WTC11 (cell line): ENCODE measurements around the gene COA8. TPM values are rescaled to one million over a fixed set of nuclear protein-coding genes. Genes with fewer than 3 reads are reported as not detected.

ENCODE experiments used
- ATAC-seq: fragments of 200-7000 bp; cut with Tn5 transposase; 2 replicates; pipeline ENCODE4 v1.10.0; 2021; ENCODE audit warnings: mild to moderate bottlenecking, moderate library complexity
- CTCF ChIA-PET: fragments of 300-600 bp; sonication (Branson Sonifier 250); formaldehyde crosslinking; loops from one replicate; lab custom pipeline; 2021; ENCODE audit warnings: antibody characterized with exemption; lab: Charles Lee
- POLR2A ChIA-PET: fragments of 350-600 bp; sonication (Branson Sonifier 250); formaldehyde crosslinking; loops from one replicate; lab custom pipeline; 2021; ENCODE audit warnings: antibody characterized with exemption; lab: Charles Lee
- DNase-seq: peaks from one replicate; pipeline ENCODE4 v3.0.0; 2021; ENCODE audit warnings: low spot score
- H3K27ac Mint-ChIP-seq: 2 replicates; pipeline ENCODE4 v1.8.0; 2021; ENCODE audit warnings: mixed read lengths
- H3K27me3 Mint-ChIP-seq: 2 replicates; pipeline ENCODE4 v1.8.0; 2021; ENCODE audit warnings: low read depth, mild to moderate bottlenecking, moderate library complexity, mixed read lengths
- H3K36me3 Mint-ChIP-seq: 2 replicates; pipeline ENCODE4 v1.8.0; 2021; ENCODE audit warnings: mixed read lengths
- H3K4me1 Mint-ChIP-seq: 2 replicates; pipeline ENCODE4 v1.8.0; 2022; ENCODE audit warnings: mixed read lengths
- H3K4me3 Mint-ChIP-seq: 2 replicates; pipeline ENCODE4 v1.8.0; 2021; ENCODE audit warnings: mild to moderate bottlenecking, moderate library complexity, mixed read lengths
- H3K9me3 Mint-ChIP-seq: 2 replicates; pipeline ENCODE4 v1.8.0; 2021; ENCODE audit warnings: mixed read lengths
- AFF4 ChIP-seq: sonication (generic); formaldehyde crosslinking; IDR thresholded peaks from 2 replicates; pipeline ENCODE4 v1.8.1; 2023; ENCODE audit warnings: mild to moderate bottlenecking, missing genetic modification reagents, borderline replicate concordance
- ELF4 ChIP-seq: sonication (generic); formaldehyde crosslinking; IDR thresholded peaks from 2 replicates; pipeline ENCODE4 v1.8.1; 2022; ENCODE audit warnings: low read depth, mild to moderate bottlenecking, moderate library complexity, missing genetic modification reagents
- FOXK1 ChIP-seq: sonication (generic); formaldehyde crosslinking; IDR thresholded peaks from 2 replicates; pipeline ENCODE4 v1.8.0; 2022; ENCODE audit warnings: mild to moderate bottlenecking, moderate library complexity, missing genetic modification reagents
- GABPB1 ChIP-seq: sonication (generic); formaldehyde crosslinking; IDR thresholded peaks from 2 replicates; pipeline ENCODE4 v1.8.1; 2023; ENCODE audit warnings: mild to moderate bottlenecking, missing genetic modification reagents
- HMGXB4 ChIP-seq: sonication (generic); formaldehyde crosslinking; IDR thresholded peaks from 2 replicates; pipeline ENCODE4 v1.8.1; 2023; ENCODE audit warnings: mild to moderate bottlenecking, moderate library complexity, missing genetic modification reagents
- NR1H2 ChIP-seq: sonication (generic); formaldehyde crosslinking; IDR thresholded peaks from 2 replicates; pipeline ENCODE4 v1.9.0; 2021; ENCODE audit warnings: mild to moderate bottlenecking, moderate library complexity, missing genetic modification reagents
- ZBTB43 ChIP-seq: sonication (generic); formaldehyde crosslinking; IDR thresholded peaks from 2 replicates; pipeline ENCODE4 v1.8.1; 2023; ENCODE audit warnings: mild to moderate bottlenecking, missing genetic modification reagents
- ZNF138 ChIP-seq: sonication (generic); formaldehyde crosslinking; conservative IDR thresholded peaks from 2 replicates; pipeline ENCODE4 v1.8.1; 2022; ENCODE audit warnings: mild to moderate bottlenecking, moderate library complexity, missing genetic modification reagents
- ZNF232 ChIP-seq: sonication (generic); formaldehyde crosslinking; IDR thresholded peaks from 2 replicates; pipeline ENCODE4 v1.8.0; 2022; ENCODE audit warnings: mild to moderate bottlenecking, missing genetic modification reagents
- ZNF396 ChIP-seq: fragments of 250-450 bp; sonication (Bioruptor Pico); IDR thresholded peaks from 2 replicates; pipeline ENCODE4 v1.8.0; 2021; ENCODE audit warnings: mild to moderate bottlenecking, moderate library complexity, borderline replicate concordance
- ZNF423 ChIP-seq: fragments of 250-450 bp; sonication (Bioruptor Pico); IDR thresholded peaks from 2 replicates; pipeline ENCODE4 v2.1.2; 2022; ENCODE audit warnings: mild to moderate bottlenecking, moderate library complexity
- ZSCAN18 ChIP-seq: fragments of 250-450 bp; sonication (Bioruptor Pico); IDR thresholded peaks from 2 replicates; pipeline ENCODE4 v2.1.2; 2022; ENCODE audit warnings: mild to moderate bottlenecking, moderate library complexity
- total RNA-seq: library from RNA; stranded (reverse); gene quantifications from 3 replicates; pipeline ENCODE4 v1.2.3, GENCODE V29; 2021

COA8 gene
- total RNA-seq, 1 experiment from 2014 or later, result 36.4 TPM

GRCh38 chr14:103516426-103517173 is 46.2 kb upstream of the COA8 start:
- ChIA-PET CTCF (interaction anchor here (0.6 to 12.2 kb wide), 3 partner anchors 16 to 595 kb away, joined by 3 to 455 read pairs (median 3); no protein-coding TSS in a partner anchor), POLR2A (interaction anchor here (8.3 kb wide), 1 partner anchor 25 kb away, joined by 65 read pairs; no protein-coding TSS in a partner anchor)
- peak overlapping the region; percentile 16 for H3K27ac Mint-ChIP-seq
- TF ChIP-seq HMGXB4 (CRISPR knock-in tag), result no peak
- no peak for TF ChIP-seq ZNF138 (CRISPR knock-in tag)
- DNase-seq, result no peak
- H3K4me3 Mint-ChIP-seq, result no peak overlapping the region
- H3K4me1 Mint-ChIP-seq, result peaks cover 18% of the 10 kb centered on the region
- ATAC-seq, result no peak
- no peaks in the 10 kb centered on the region for H3K9me3 Mint-ChIP-seq
- H3K36me3 Mint-ChIP-seq, result peaks cover 12% of the 10 kb centered on the region
- H3K27me3 Mint-ChIP-seq, result no peaks in the 10 kb centered on the region

- Mint-ChIP-seq H3K9me3 (no peaks in the 10 kb centered on the region), H3K36me3 (peaks cover 12% of the 10 kb centered on the region), H3K4me3 (no peak overlapping the region), H3K27ac (peak overlapping the region; percentile 47; the same call in 1 of the 2 replicates), H3K27me3 (no peaks in the 10 kb centered on the region), H3K4me1 (peaks cover 18% of the 10 kb centered on the region)
- no peak for TF ChIP-seq AFF4 (CRISPR knock-in tag)
- TF ChIP-seq ZBTB43 (CRISPR knock-in tag), result no peak
- TF ChIP-seq ZNF232 (CRISPR knock-in tag), result no peak
- no peak for TF ChIP-seq HMGXB4 (CRISPR knock-in tag)
- TF ChIP-seq ZSCAN18 (CRISPR knock-in tag), result no peak
- TF ChIP-seq GABPB1 (CRISPR knock-in tag), result no peak
- TF ChIP-seq ZNF396 (CRISPR knock-in tag), result no peak
- no peak for TF ChIP-seq NR1H2 (CRISPR knock-in tag)
- no peak for TF ChIP-seq ZNF423 (CRISPR knock-in tag)
- TF ChIP-seq ELF4 (CRISPR knock-in tag), result no peak
- TF ChIP-seq FOXK1 (CRISPR knock-in tag), result no peak
- CTCF ChIA-PET, result interaction anchor here (0.6 to 12.2 kb wide), 4 partner anchors 13 to 595 kb away, joined by 3 to 455 read pairs (median 24); no protein-coding TSS in a partner anchor
- POLR2A ChIA-PET, result interaction anchor here (8.3 kb wide), 1 partner anchor 25 kb away, joined by 65 read pairs; no protein-coding TSS in a partner anchor
- ATAC-seq, result no peak
- DNase-seq, result no peak
These were observed 45.6 kb upstream of the COA8 start for GRCh38 chr14:103517174-103517566.
